Articular chondrocyte of knee joint (primary cell): ENCODE data around the gene TSPY8. TPM values are rescaled to one million over a fixed set of nuclear protein-coding genes. Genes with fewer than 3 reads are reported as not detected.

ENCODE experiments used
- small RNA-seq: library from RNA; depleted of rRNA; stranded (forward); fragments of <200 nt; gene quantifications from one replicate; pipeline ENCODE3, GENCODE V24; 2012
- total RNA-seq: library from RNA; depleted of rRNA; stranded (reverse); fragments of >200 nt; gene quantifications from 2 replicates; pipeline ENCODE4 v1.2.3, GENCODE V29; 2012

Gene TSPY8, protein sequence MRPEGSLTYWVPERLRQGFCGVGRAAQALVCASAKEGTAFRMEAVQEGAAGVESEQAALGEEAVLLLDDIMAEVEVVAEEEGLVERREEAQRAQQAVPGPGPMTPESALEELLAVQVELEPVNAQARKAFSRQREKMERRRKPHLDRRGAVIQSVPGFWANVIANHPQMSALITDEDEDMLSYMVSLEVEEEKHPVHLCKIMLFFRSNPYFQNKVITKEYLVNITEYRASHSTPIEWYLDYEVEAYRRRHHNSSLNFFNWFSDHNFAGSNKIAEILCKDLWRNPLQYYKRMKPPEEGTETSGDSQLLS
- not detected in 2 replicates for total RNA-seq

DNA sequence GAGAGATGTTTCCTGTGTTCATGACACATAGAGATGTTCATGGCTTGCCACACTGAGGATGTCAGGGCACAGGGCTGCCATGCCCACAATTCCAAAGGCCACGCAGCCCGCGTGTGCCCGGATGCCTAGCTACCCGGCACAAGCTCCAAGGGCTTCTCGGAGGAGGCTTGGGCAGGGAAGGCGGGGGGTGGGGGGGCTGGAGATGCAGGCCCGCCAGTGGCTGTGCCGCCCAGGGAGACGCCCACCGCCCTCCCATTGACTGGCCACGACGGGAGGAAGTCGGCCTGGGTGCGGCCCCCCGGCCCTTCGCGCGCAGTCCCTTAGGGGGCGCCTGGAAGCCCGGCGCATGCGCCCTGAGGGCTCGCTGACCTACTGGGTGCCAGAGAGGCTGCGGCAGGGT, at the start of gene TSPY8:
Gene TSPY8 (plus strand): TSS at position 301 of the 400 bp plus-strand sequence. CDS start 46 bp downstream, at position 347.

DNA sequence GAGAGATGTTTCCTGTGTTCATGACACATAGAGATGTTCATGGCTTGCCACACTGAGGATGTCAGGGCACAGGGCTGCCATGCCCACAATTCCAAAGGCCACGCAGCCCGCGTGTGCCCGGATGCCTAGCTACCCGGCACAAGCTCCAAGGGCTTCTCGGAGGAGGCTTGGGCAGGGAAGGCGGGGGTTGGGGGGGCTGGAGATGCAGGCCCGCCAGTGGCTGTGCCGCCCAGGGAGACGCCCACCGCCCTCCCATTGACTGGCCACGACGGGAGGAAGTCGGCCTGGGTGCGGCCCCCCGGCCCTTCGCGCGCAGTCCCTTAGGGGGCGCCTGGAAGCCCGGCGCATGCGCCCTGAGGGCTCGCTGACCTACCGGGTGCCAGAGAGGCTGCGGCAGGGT, 20.4 kb upstream of the TSPY8 start, which contains the start of gene TSPY4:
Gene TSPY4 (plus strand): TSS at position 301 of the 400 bp plus-strand sequence. CDS start 46 bp downstream, at position 347.

DNA sequence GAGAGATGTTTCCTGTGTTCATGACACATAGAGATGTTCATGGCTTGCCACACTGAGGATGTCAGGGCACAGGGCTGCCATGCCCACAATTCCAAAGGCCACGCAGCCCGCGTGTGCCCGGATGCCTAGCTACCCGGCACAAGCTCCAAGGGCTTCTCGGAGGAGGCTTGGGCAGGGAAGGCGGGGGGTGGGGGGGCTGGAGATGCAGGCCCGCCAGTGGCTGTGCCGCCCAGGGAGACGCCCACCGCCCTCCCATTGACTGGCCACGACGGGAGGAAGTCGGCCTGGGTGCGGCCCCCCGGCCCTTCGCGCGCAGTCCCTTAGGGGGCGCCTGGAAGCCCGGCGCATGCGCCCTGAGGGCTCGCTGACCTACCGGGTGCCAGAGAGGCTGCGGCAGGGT, 40.5 kb downstream of the TSPY8 start, which contains the start of gene TSPY3:
Gene TSPY3 (plus strand): TSS at position 301 of the 400 bp plus-strand sequence. CDS start 46 bp downstream, at position 347.

Small RNAs within 50 kb of the gene (small RNA-seq; reads per million reads assigned to genes)
- not detected for gene AC006158.1

Other genes with a start within 250 kb of the TSPY8 start
- gene TSPY4, start 20.3 kb upstream of the TSPY8 start, total RNA-seq = not detected in 2 replicates
- not detected in 2 replicates for gene TSPY3, start 40.6 kb downstream of the TSPY8 start, total RNA-seq
- not detected in 2 replicates for gene TSPY1, start 109.2 kb downstream of the TSPY8 start, total RNA-seq
- gene TSPY9, start 129.5 kb downstream of the TSPY8 start, total RNA-seq = not detected in 2 replicates
- not detected in 2 replicates for gene TSPY10, start 170.1 kb downstream of the TSPY8 start, total RNA-seq